ENCODE data around the gene NTNG1.

DNA sequence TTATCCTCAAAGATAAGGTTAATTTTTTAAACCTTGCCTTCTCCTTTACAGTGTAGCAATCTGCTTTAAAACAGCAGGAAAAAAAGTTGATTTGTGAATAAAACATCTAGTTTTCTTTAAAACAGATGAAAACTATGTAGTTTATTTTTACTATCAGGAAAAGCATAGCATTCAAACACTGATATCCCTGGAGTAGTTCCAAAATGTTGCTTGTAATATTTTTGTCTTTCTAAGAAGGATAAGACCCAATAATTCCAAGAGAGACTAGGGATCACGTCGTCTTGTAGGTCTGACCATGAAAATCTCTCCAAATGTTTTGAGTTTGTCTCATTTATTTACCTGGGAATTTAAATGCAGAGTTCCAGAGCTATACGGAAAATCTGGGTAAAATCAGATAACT lies 204.0 kb downstream of the NTNG1 start:
- no peak for TF ChIP-seq POLR2AphosphoS5 (IDR thresholded peaks at IDR 0.05)
- TF ChIP-seq POLR2A (IDR thresholded peaks at IDR 0.05; ENCODE audit: low read depth) = no peak
- TF ChIP-seq, protein P1, sequence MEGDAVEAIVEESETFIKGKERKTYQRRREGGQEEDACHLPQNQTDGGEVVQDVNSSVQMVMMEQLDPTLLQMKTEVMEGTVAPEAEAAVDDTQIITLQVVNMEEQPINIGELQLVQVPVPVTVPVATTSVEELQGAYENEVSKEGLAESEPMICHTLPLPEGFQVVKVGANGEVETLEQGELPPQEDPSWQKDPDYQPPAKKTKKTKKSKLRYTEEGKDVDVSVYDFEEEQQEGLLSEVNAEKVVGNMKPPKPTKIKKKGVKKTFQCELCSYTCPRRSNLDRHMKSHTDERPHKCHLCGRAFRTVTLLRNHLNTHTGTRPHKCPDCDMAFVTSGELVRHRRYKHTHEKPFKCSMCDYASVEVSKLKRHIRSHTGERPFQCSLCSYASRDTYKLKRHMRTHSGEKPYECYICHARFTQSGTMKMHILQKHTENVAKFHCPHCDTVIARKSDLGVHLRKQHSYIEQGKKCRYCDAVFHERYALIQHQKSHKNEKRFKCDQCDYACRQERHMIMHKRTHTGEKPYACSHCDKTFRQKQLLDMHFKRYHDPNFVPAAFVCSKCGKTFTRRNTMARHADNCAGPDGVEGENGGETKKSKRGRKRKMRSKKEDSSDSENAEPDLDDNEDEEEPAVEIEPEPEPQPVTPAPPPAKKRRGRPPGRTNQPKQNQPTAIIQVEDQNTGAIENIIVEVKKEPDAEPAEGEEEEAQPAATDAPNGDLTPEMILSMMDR (IDR thresholded peaks at IDR 0.05) = no peak

All from esophagus muscularis mucosa (tissue), 3 donors.